IMR-90 (cell line): Measurements from ENCODE around the gene PLD4. TPM values are rescaled to one million over a fixed set of nuclear protein-coding genes. Genes with fewer than 3 reads are reported as not detected.

Source experiments
- ATAC-seq: fragments of 200-7000 bp; cut with Tn5 transposase; 2 replicates; pipeline ENCODE4 v1.9.1; 2020; ENCODE audit warnings: low read depth, mild to moderate bottlenecking, moderate library complexity
- BruUV-seq: library from RNA; stranded (reverse); fragments of 400-500 nt; replicated peaks from 2 replicates; lab custom pipeline; 2021; lab: Mats Ljungman, UMichigan
- CTCF ChIA-PET: fragments of 300-600 bp; formaldehyde crosslinking; extraction: SDS; loops from one replicate; lab custom pipeline; 2021; ENCODE audit warnings: antibody characterized with exemption; lab: Yijun Ruan, JAX
- POLR2A ChIA-PET: fragments of 300-600 bp; sonication (Branson Sonifier 250); formaldehyde crosslinking; loops from one replicate; lab custom pipeline; 2022; ENCODE audit warnings: antibody characterized with exemption; ENCODE audit not compliant: unreplicated experiment; lab: Charles Lee
- DNase-seq: peaks from one replicate; pipeline ENCODE4 v3.0.0; 2013
- H2AFZ ChIP-seq: replicated peaks from 2 replicates; pipeline ENCODE3; 2013; ENCODE audit warnings: low read length, mild to moderate bottlenecking; ENCODE audit not compliant: poor library complexity
- H2AK5ac ChIP-seq: 2 replicates; pipeline ENCODE4 v1.6.1; 2013; ENCODE audit warnings: low read depth, low read length, inconsistent platforms
- H2AK9ac ChIP-seq: replicated peaks from 2 replicates; pipeline ENCODE3; 2013; ENCODE audit warnings: mild to moderate bottlenecking, low read depth, low read length, moderate library complexity; ENCODE audit not compliant: poor library complexity
- H2BK120ac ChIP-seq: 2 replicates; pipeline ENCODE4 v1.6.1; 2013; ENCODE audit warnings: low read depth, low read length, inconsistent platforms
- H2BK15ac ChIP-seq: 3 replicates; pipeline ENCODE4 v1.6.1; 2013; ENCODE audit warnings: low read depth, low read length, inconsistent platforms
- H2BK20ac ChIP-seq: 2 replicates; pipeline ENCODE4 v1.6.1; 2013; ENCODE audit warnings: low read depth, mild to moderate bottlenecking, inconsistent platforms, low read length, moderate library complexity
- H2BK5ac ChIP-seq: 2 replicates; pipeline ENCODE4 v1.6.1; 2013; ENCODE audit warnings: mild to moderate bottlenecking, low read depth, low read length, inconsistent platforms; ENCODE audit not compliant: poor library complexity, severe bottlenecking
- H3K14ac ChIP-seq: replicated peaks from 2 replicates; pipeline ENCODE4 v1.6.1; 2013; ENCODE audit warnings: low read depth, low read length, inconsistent platforms
- H3K18ac ChIP-seq: 2 replicates; pipeline ENCODE4 v1.6.1; 2013; ENCODE audit warnings: low read depth, low read length, control low read depth
- H3K23ac ChIP-seq: 2 replicates; pipeline ENCODE4 v1.6.1; 2013; ENCODE audit warnings: low read depth, low read length, inconsistent platforms
- H3K27ac ChIP-seq: 2 replicates; pipeline ENCODE4 v1.5.1; 2013; ENCODE audit warnings: mild to moderate bottlenecking, control low read depth, low read length; ENCODE audit not compliant: insufficient read depth
- H3K27me3 ChIP-seq: 2 replicates; pipeline ENCODE4 v1.6.1; 2013; ENCODE audit warnings: low read length; ENCODE audit not compliant: control insufficient read depth, insufficient read depth
- H3K36me3 ChIP-seq: 2 replicates; pipeline ENCODE4 v1.6.1; 2013; ENCODE audit warnings: low read length, mixed read lengths; ENCODE audit not compliant: control insufficient read depth, insufficient read depth
- H3K4ac ChIP-seq: 2 replicates; pipeline ENCODE4 v1.6.1; 2013; ENCODE audit warnings: low read depth, low read length, inconsistent platforms
- H3K4me1 ChIP-seq: 2 replicates; pipeline ENCODE4 v1.6.1; 2013; ENCODE audit warnings: low read length, mixed read lengths; ENCODE audit not compliant: control insufficient read depth, insufficient read depth
- H3K4me2 ChIP-seq: 2 replicates; pipeline ENCODE4 v1.6.1; 2013; ENCODE audit warnings: low read depth, mild to moderate bottlenecking, control low read depth, low read length, moderate library complexity
- H3K4me3 ChIP-seq: 2 replicates; pipeline ENCODE4 v1.5.1; 2013; ENCODE audit warnings: low read depth, mild to moderate bottlenecking, control low read depth, low read length, moderate library complexity; ENCODE audit not compliant: insufficient read depth
- H3K56ac ChIP-seq: 2 replicates; pipeline ENCODE4 v1.6.1; 2013; ENCODE audit warnings: low read length, inconsistent platforms; ENCODE audit not compliant: insufficient read depth; ENCODE audit errors: extremely low read depth
- H3K79me1 ChIP-seq, 2 experiments: 2 replicates each; pipeline ENCODE4 v1.6.1; 2013; ENCODE audit warnings: low read length in 2 of 2, inconsistent platforms in 1 of 2, low read depth in 1 of 2
- H3K9ac ChIP-seq: 2 replicates; pipeline ENCODE4 v1.6.1; 2013; ENCODE audit warnings: low read depth, low read length, control low read depth
- H3K9me1 ChIP-seq: 2 replicates; pipeline ENCODE4 v1.6.1; 2013; ENCODE audit warnings: low read length, inconsistent platforms; ENCODE audit not compliant: insufficient read depth
- H3K9me3 ChIP-seq: 2 replicates; pipeline ENCODE4 v1.6.1; 2013; ENCODE audit warnings: low read length; ENCODE audit not compliant: control insufficient read depth, insufficient read depth
- H4K20me1 ChIP-seq: 2 replicates; pipeline ENCODE4 v1.6.1; 2013; ENCODE audit warnings: low read length, inconsistent platforms; ENCODE audit not compliant: insufficient read depth
- H4K5ac ChIP-seq: 2 replicates; pipeline ENCODE4 v1.6.1; 2013; ENCODE audit warnings: mild to moderate bottlenecking, low read depth, low read length, control low read depth
- H4K8ac ChIP-seq, 2 experiments: 2 replicates each; pipeline ENCODE4 v1.6.1; 2013; ENCODE audit warnings: low read depth in 2 of 2, low read length in 2 of 2, control low read depth in 1 of 2, inconsistent platforms in 1 of 2
- H4K91ac ChIP-seq: 2 replicates; pipeline ENCODE4 v1.6.1; 2013; ENCODE audit warnings: low read depth, low read length, inconsistent platforms; ENCODE audit not compliant: insufficient read depth
- BHLHE40 ChIP-seq: fragments of 150-350 bp; IDR thresholded peaks from 2 replicates; pipeline ENCODE4 v1.6.1; 2016; ENCODE audit warnings: mild to moderate bottlenecking, low read depth, low read length
- CEBPB ChIP-seq: IDR thresholded peaks from 2 replicates; pipeline ENCODE4 v1.6.1; 2012; ENCODE audit warnings: low read depth, low read length, improper control_type of control experiment
- CTCF ChIP-seq: conservative IDR thresholded peaks from 2 replicates; pipeline ENCODE4 v1.5.1; 2012; ENCODE audit warnings: mild to moderate bottlenecking, low read depth, low read length, improper control_type of control experiment
- ELK1 ChIP-seq: fragments of 150-350 bp; IDR thresholded peaks from 2 replicates; pipeline ENCODE4 v1.6.1; 2016; ENCODE audit warnings: low read depth, mild to moderate bottlenecking, low read length, moderate library complexity, borderline replicate concordance
- FOS ChIP-seq: fragments of 150-350 bp; IDR thresholded peaks from 2 replicates; pipeline ENCODE4 v1.6.1; 2016; ENCODE audit warnings: low read depth, low read length
- MAZ ChIP-seq: IDR thresholded peaks from 2 replicates; pipeline ENCODE4 v1.6.1; 2012; ENCODE audit warnings: low read depth, mild to moderate bottlenecking, low read length, improper control_type of control experiment, moderate library complexity, borderline replicate concordance
- MXI1 ChIP-seq: IDR thresholded peaks from 2 replicates; pipeline ENCODE4 v1.6.1; 2012; ENCODE audit warnings: low read depth, mild to moderate bottlenecking, low read length, moderate library complexity, borderline replicate concordance
- RAD21 ChIP-seq: IDR thresholded peaks from 2 replicates; pipeline ENCODE4 v1.6.1; 2012; ENCODE audit warnings: low read length, improper control_type of control experiment
- RCOR1 ChIP-seq: IDR thresholded peaks from 2 replicates; pipeline ENCODE4 v1.6.1; 2012; ENCODE audit warnings: mild to moderate bottlenecking, low read length, improper control_type of control experiment; ENCODE audit not compliant: insufficient replicate concordance
- RFX5 ChIP-seq: IDR thresholded peaks from 2 replicates; pipeline ENCODE4 v1.8.0; 2012; ENCODE audit warnings: low read depth, mild to moderate bottlenecking, low read length, moderate library complexity
- SMC3 ChIP-seq: fragments of 150-350 bp; IDR thresholded peaks from 2 replicates; pipeline ENCODE4 v1.6.1; 2016; ENCODE audit warnings: low read depth, mild to moderate bottlenecking, antibody characterized with exemption, low read length, moderate library complexity
- WGBS, 2 experiments: methylation state at CpG; one replicate each; pipeline versions ENCODE4 v1.1.5 to v1.1.7; 2013; ENCODE audit warnings: missing lambda C conversion rate in 2 of 2; ENCODE audit not compliant: insufficient read length in 1 of 2; ENCODE audit errors: extremely low coverage in 2 of 2; 5-methylcytosine and 5-hydroxymethylcytosine counted together
- dilution Hi-C: fragments of 300-500 bp; cut with HindIII; formaldehyde crosslinking; loops from one replicate; pipeline ENCODE4 v1.14.3; 2018; ENCODE audit warnings: low sequenced_read_pairs; ENCODE audit not compliant: unreplicated experiment
- in situ Hi-C: fragments of 300-500 bp; cut with MboI; formaldehyde crosslinking; loops from 3 replicates; pipeline ENCODE4 v1.14.3; 2019; ENCODE audit warnings: low sequenced_read_pairs, inconsistent platforms, mixed read lengths
- intact Hi-C: fragments of 100-400 bp; cut with micrococcal nuclease; formaldehyde crosslinking; loops from 2 replicates; pipeline ENCODE4 v1.10.0; 2022
- polyA plus RNA-seq, 3 experiments: library from polyadenylated mRNA; depleted of rRNA; stranded (reverse); fragments of >200 nt; gene quantifications; 2 replicates each; pipeline ENCODE4 v1.2.3, GENCODE V29; 2012; ENCODE audit warnings: low replicate concordance in 1 of 3
- total RNA-seq: library from RNA; depleted of rRNA; stranded (reverse); fragments of >200 nt; gene quantifications from 2 replicates; pipeline ENCODE4 v1.2.3, GENCODE V29; 2012

The PLD4 gene
- total and polyA plus RNA-seq, 2 of the 4 experiments (the other 2 are of a cell fraction): 0.05 TPM; not detected in 1

GRCh38 chr14:104886690-104887622 lies 37.7 kb upstream of the PLD4 start (continued):
- TF ChIP-seq SMC3: no peak

- no peak overlapping the region for H3K14ac ChIP-seq
- H2BK5ac ChIP-seq: no peak overlapping the region
- ChIA-PET POLR2A (no interaction called here), CTCF (no interaction called here)
- ATAC-seq (no peak), DNase-seq (no peak)
- no peak overlapping the region for H4K91ac ChIP-seq
- no peak overlapping the region for H3K56ac ChIP-seq
- no peak overlapping the region for H2BK15ac ChIP-seq
- no peak overlapping the region for H3K4ac ChIP-seq
- no peak overlapping the region for H3K4me3 ChIP-seq
- intact Hi-C loops (no loop called here), dilution Hi-C loops (no loop called here), in situ Hi-C loops (no loop called here)
- H3K36me3 ChIP-seq: peaks cover 41% of the 10 kb centered on the region
- no peak overlapping the region for H3K23ac ChIP-seq
- H3K9me3 ChIP-seq: no peaks in the 10 kb centered on the region
- no peak overlapping the region for H3K9ac ChIP-seq
- BruUV-seq: no TSS peak
- no peak overlapping the region for H2AFZ ChIP-seq
- H3K4me1 ChIP-seq: no peaks in the 10 kb centered on the region
- H2BK120ac ChIP-seq: no peak overlapping the region
- no peak overlapping the region for H2BK20ac ChIP-seq
- H3K27ac ChIP-seq: no peak overlapping the region
- 0 out of 2 replicates have a peak, but pooled peaks cover 2% of the 10 kb centered on the region for H3K9me1 ChIP-seq
- no peak overlapping the region for H4K8ac ChIP-seq
- H4K20me1 ChIP-seq: no peaks in the 10 kb centered on the region; the same call in 1 of the 2 replicates
- 94% methylated on average over 15 of the region's 33 CpGs; no CpG with 5 or more reads in 1 of the 2 experiments for WGBS, 2 experiments
- no peaks in the 10 kb centered on the region for H3K79me1 ChIP-seq
- no peak overlapping the region for H2AK5ac ChIP-seq
- H3K4me2 ChIP-seq: no peak overlapping the region
- H2AK9ac ChIP-seq: no peak overlapping the region
- no peak overlapping the region for H4K5ac ChIP-seq
- H3K27me3 ChIP-seq: no peaks in the 10 kb centered on the region
- H3K18ac ChIP-seq: no peak overlapping the region
- TF ChIP-seq RAD21: no peak
- TF ChIP-seq RFX5: no peak
- no peak for TF ChIP-seq RCOR1
- TF ChIP-seq ELK1: no peak
- TF ChIP-seq BHLHE40: no peak
- TF ChIP-seq CEBPB: no peak
- no peak for TF ChIP-seq MAZ
- TF ChIP-seq MXI1: no peak
- no peak for TF ChIP-seq FOS
- TF ChIP-seq CTCF: no peak
Observed at GRCh38 chr14:104887623-104888488, 36.8 kb upstream of the PLD4 start.
